GM12872 (cell line): Measurements from ENCODE around the gene C1orf159.

Experiments used
- CTCF ChIP-seq: IDR thresholded peaks from 3 replicates; pipeline ENCODE4 v1.5.1; 2011; ENCODE audit warnings: low read depth, mild to moderate bottlenecking, low read length, moderate library complexity; ENCODE audit not compliant: insufficient read depth

C1orf159 gene

GRCh38 chr1:1037366-1038327 is 78.2 kb downstream of the C1orf159 start:
- TF ChIP-seq CTCF = no peak

- no peak for TF ChIP-seq CTCF
Measured at GRCh38 chr1:1035291-1035943, 80.5 kb downstream of the C1orf159 start.

- TF ChIP-seq CTCF = no peak
Measured at GRCh38 chr1:1034439-1034781, 81.5 kb downstream of the C1orf159 start.

- TF ChIP-seq CTCF = no peak
Measured at GRCh38 chr1:1033731-1034438, 82.0 kb downstream of the C1orf159 start.

GRCh38 chr1:1033009-1033587 is 82.8 kb downstream of the C1orf159 start:
- peak; percentile 85 for TF ChIP-seq CTCF

- TF ChIP-seq CTCF = peak; percentile 30; the same call in 1 of the 3 replicates
Measured at GRCh38 chr1:1032424-1032823, 83.5 kb downstream of the C1orf159 start.
